ENCODE data around the gene SETMAR.

DNA sequence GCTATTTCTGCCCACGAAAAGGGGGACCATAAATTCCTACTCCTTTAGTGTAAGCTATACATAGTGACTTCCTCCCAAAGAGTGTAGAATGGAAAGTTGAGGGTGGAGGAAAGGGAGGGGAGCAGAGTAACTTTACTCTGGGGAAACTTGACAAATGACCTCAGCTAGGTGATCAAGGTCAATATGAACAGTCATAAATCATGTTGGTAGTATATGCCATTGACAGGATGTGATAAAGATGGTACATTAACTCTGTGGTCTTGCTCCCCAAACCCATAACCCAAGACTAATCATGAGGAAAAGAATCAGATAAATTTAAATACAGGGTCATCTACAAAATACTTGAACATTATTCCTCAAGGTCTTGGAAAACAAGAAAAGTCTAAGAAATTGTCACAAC is 18.6 kb downstream of the SETMAR start:
- TF ChIP-seq, protein P1, sequence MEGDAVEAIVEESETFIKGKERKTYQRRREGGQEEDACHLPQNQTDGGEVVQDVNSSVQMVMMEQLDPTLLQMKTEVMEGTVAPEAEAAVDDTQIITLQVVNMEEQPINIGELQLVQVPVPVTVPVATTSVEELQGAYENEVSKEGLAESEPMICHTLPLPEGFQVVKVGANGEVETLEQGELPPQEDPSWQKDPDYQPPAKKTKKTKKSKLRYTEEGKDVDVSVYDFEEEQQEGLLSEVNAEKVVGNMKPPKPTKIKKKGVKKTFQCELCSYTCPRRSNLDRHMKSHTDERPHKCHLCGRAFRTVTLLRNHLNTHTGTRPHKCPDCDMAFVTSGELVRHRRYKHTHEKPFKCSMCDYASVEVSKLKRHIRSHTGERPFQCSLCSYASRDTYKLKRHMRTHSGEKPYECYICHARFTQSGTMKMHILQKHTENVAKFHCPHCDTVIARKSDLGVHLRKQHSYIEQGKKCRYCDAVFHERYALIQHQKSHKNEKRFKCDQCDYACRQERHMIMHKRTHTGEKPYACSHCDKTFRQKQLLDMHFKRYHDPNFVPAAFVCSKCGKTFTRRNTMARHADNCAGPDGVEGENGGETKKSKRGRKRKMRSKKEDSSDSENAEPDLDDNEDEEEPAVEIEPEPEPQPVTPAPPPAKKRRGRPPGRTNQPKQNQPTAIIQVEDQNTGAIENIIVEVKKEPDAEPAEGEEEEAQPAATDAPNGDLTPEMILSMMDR (IDR thresholded peaks at IDR 0.05 in 4 of 5, conservative IDR thresholded peaks at IDR 0.05 in 1 of 5) = no peak
- TF ChIP-seq POLR2A (IDR thresholded peaks at IDR 0.05) = no peak
